ENCODE measurements around the gene KNDC1. TPM values are rescaled to one million over a fixed set of nuclear protein-coding genes. Genes with fewer than 3 reads are reported as not detected.
"Not testable (repeated sequence)": the region's sequence is repeated elsewhere in the genome, so short reads cannot be mapped to it uniquely, and the experiment has no call there.

KNDC1 gene
- total RNA-seq, 2 experiments from 2014 or later = 0.17 to 0.25 TPM

- ChIA-PET POLR2A (no interaction called here), CTCF (no interaction called here)
Measured at GRCh38 chr10:133139551-133140065, 20.4 kb upstream of the KNDC1 start.

- ChIA-PET CTCF (no interaction called here), POLR2A (interaction anchor here (0.6 kb wide), 1 partner anchor 136 kb away, joined by 3 read pairs; the partner anchor contains the start of gene ADAM8)
Measured at GRCh38 chr10:133140417-133141143, 19.4 kb upstream of the KNDC1 start.

GRCh38 chr10:133141144-133141957 is 18.7 kb upstream of the KNDC1 start:
- POLR2A ChIA-PET = interaction anchor here (0.6 kb wide), 2 partner anchors 87 to 135 kb away, joined by 3 read pairs; partner anchors contain the start of gene ADAM8
- CTCF ChIA-PET = no interaction called here

GRCh38 chr10:133141958-133142340 is 18.1 kb upstream of the KNDC1 start:
- CTCF ChIA-PET = no interaction called here
- POLR2A ChIA-PET = interaction anchor here (0.6 kb wide), 1 partner anchor 86 kb away, joined by 3 read pairs; no protein-coding TSS in a partner anchor

GRCh38 chr10:133142523-133143199 is 17.4 kb upstream of the KNDC1 start:
- POLR2A ChIA-PET = no interaction called here
- CTCF ChIA-PET = interaction anchor here (1.0 to 1.9 kb wide), 5 partner anchors 16 to 187 kb away, joined by 3 to 6 read pairs (median 3); no protein-coding TSS in a partner anchor

- ChIA-PET POLR2A (no interaction called here), CTCF (interaction anchor here (0.8 to 1.9 kb wide), 8 partner anchors 15 to 187 kb away, joined by 3 to 6 read pairs (median 3); partner anchors contain the start of gene UTF1)
Measured at GRCh38 chr10:133143200-133143533, 16.9 kb upstream of the KNDC1 start.

DNA sequence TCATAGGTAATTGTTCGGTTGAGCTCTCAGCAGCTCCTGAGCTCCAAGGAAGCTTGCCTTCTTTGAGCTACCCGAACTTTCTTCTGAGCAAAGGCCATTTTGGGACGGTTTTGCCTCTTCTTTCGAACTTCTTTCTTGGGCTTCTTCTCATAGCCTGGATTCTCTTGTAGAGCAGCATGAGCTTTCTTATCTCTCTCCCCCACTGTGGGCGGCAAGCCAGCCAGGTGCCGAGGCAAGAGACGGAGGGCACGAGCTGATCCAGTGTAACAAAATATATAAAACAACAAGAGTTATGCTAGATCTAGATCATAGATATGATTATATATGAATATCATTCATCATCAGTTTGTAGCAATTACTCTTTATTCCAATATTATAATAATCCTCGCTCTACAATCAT is 16.5 kb upstream of the KNDC1 start:
- POLR2A ChIA-PET = no interaction called here

GRCh38 chr10:133144771-133145170 is 15.2 kb upstream of the KNDC1 start:
- CTCF ChIA-PET = no interaction called here
- POLR2A ChIA-PET = no interaction called here

More for the DNA sequence above, 16.5 kb upstream of the KNDC1 start:
- CTCF ChIA-PET = interaction anchor here (0.8 to 1.9 kb wide), 8 partner anchors 15 to 186 kb away, joined by 3 to 6 read pairs (median 3); partner anchors contain the start of gene UTF1

GRCh38 chr10:133150226-133150625 is 9.8 kb upstream of the KNDC1 start:
- ChIA-PET POLR2A (no interaction called here), CTCF (no interaction called here)

- POLR2A ChIA-PET = no interaction called here
- CTCF ChIA-PET = interaction anchor here (0.6 kb wide), 1 partner anchor 42 kb away, joined by 3 read pairs; no protein-coding TSS in a partner anchor
Measured at GRCh38 chr10:133150656-133151055, 9.4 kb upstream of the KNDC1 start.

GRCh38 chr10:133151071-133151470 is 8.9 kb upstream of the KNDC1 start:
- POLR2A ChIA-PET = not testable (repeated sequence)
- CTCF ChIA-PET = interaction anchor here (0.6 kb wide), 1 partner anchor 42 kb away, joined by 3 read pairs; no protein-coding TSS in a partner anchor

DNA sequence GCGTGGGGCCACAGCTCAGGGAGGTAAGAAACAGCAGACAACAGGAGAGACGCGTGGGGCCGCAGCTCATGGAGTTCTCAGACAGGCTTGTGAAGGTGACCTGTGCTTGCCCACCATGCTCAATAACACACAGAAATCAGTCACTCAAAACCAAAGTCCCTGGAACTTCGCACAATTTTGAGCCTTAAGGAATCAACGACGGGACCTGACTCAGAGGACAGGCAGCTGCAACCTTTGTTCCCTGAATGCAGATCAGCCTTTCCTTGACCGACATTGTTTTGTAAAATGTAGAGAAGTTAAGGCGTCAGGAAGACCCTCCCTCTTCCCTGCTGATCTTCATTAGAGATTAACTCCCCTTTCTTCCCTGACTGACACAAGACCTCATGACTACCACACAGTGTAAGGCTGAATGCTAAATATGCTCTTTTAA is 8.5 kb upstream of the KNDC1 start:
- CTCF ChIA-PET = no interaction called here

GRCh38 chr10:133154411-133154810 is 5.6 kb upstream of the KNDC1 start:
- CTCF ChIA-PET = no interaction called here
- POLR2A ChIA-PET = no interaction called here

More for the DNA sequence above, 8.5 kb upstream of the KNDC1 start:
- POLR2A ChIA-PET = no interaction called here

- ChIA-PET POLR2A (no interaction called here), CTCF (no interaction called here)
Measured at GRCh38 chr10:133154996-133155778, 4.8 kb upstream of the KNDC1 start.

- POLR2A ChIA-PET = no interaction called here
Measured at GRCh38 chr10:133156674-133157579, 3.1 kb upstream of the KNDC1 start.

DNA sequence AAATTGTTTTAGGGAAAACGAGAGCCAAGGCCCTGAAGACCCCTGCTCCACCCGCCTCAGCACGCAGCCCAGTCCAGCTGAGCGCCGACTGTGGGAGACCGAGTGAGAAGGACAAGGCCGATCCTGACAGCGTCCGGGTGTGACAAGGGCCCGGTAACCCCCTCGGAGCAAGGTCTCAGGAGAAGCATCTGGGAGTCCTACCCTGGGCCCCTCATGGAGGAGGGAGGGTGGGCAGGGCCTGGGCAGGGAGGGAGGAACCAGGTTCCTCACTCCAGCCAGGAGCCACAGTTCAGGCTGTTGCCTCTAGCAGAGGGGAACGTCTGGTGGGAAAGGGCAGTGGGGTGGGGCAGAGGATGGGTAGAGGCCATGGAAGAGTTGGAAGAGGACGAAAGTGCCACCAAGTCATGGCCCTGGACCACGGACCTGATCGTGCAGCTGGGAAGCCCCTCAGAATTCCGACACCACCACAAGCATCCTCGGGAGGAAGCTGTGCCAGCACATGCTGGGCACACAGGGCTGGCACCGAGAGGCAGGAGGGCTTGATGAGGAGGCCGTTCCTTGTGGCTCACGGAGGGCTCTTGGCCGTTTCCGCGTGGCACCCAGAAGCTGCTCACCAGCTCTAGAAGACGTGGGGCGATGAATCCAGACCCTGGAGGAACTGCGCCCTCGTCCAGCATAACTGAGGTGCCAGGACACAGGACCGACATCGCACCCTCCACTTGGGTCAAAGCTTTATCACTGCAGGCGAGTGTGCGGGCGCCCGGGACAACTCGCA is 2.2 kb upstream of the KNDC1 start:
- POLR2A ChIA-PET = no interaction called here

More at GRCh38 chr10:133156674-133157579, 3.1 kb upstream of the KNDC1 start:
- CTCF ChIA-PET = no interaction called here

GRCh38 chr10:133158437-133158755 is 1.6 kb upstream of the KNDC1 start:
- ChIA-PET CTCF (interaction anchor here (0.9 kb wide), 1 partner anchor 15 kb away, joined by 3 read pairs; no protein-coding TSS in a partner anchor), POLR2A (no interaction called here)

More for the DNA sequence above, 2.2 kb upstream of the KNDC1 start:
- CTCF ChIA-PET = interaction anchor here (0.9 kb wide), 1 partner anchor 14 kb away, joined by 3 read pairs; no protein-coding TSS in a partner anchor

Data from activated CD8-positive, alpha-beta memory T cell treated with anti-CD3 and anti-CD28 coated beads for 36 hours (primary cell).